CD4-positive, alpha-beta T cell treated with Interleukin-2 at 100 ng/mL for 4 hours (primary cell): ENCODE data around the gene GOLGA6A.

Source experiments
- DNase-seq: peaks from one replicate; pipeline ENCODE4 v3.0.0-alpha.2; 2020; ENCODE audit warnings: low spot score

Gene GOLGA6A

GRCh38 chr15:74036271-74037170 lies 45.8 kb downstream of the GOLGA6A start:
- DNase-seq = no peak

- no peak for DNase-seq
These were observed 47.0 kb downstream of the GOLGA6A start for GRCh38 chr15:74035121-74036017.

GRCh38 chr15:74034206-74034755 lies 48.1 kb downstream of the GOLGA6A start:
- DNase-seq = no peak

GRCh38 chr15:74032606-74033561 lies 49.5 kb downstream of the GOLGA6A start:
- DNase-seq = no peak

GRCh38 chr15:74032046-74032445 lies 50.3 kb downstream of the GOLGA6A start:
- DNase-seq = no peak

- no peak for DNase-seq
These were observed 53.7 kb downstream of the GOLGA6A start for GRCh38 chr15:74028646-74029045.

- DNase-seq = no peak
These were observed 54.7 kb downstream of the GOLGA6A start for GRCh38 chr15:74027688-74028087.

- no peak for DNase-seq
These were observed 56.9 kb downstream of the GOLGA6A start for GRCh38 chr15:74025436-74025835.

GRCh38 chr15:74024687-74025086 lies 57.7 kb downstream of the GOLGA6A start:
- no peak for DNase-seq

GRCh38 chr15:74022706-74023470 lies 59.5 kb downstream of the GOLGA6A start:
- DNase-seq = no peak
